DMS53 (cell line): ENCODE data around the gene KCNA4.
"Not testable (repeated sequence)": the region's sequence is repeated elsewhere in the genome, so short reads cannot be mapped to it uniquely, and the experiment has no call there.

Source experiments
- DNase-seq: peaks from one replicate; lab custom pipeline; 2025; lab: John Stamatoyannopoulos, UW

KCNA4 gene

GRCh38 chr11:30016588-30017363 lies at the start of gene KCNA4:
TSS of gene KCNA4 (minus strand) at chr11:30017030. CDS start at chr11:30012678, 4,352 bp downstream.
- peak; percentile 81 for DNase-seq

GRCh38 chr11:30062103-30062502 lies 45.3 kb upstream of the KCNA4 start:
- DNase-seq: peak; percentile 2

GRCh38 chr11:30059172-30059815 lies 42.5 kb upstream of the KCNA4 start:
- no peak for DNase-seq

GRCh38 chr11:30049214-30049613 lies 32.4 kb upstream of the KCNA4 start:
- peak; percentile 4 for DNase-seq

- DNase-seq: no peak
Measured at GRCh38 chr11:30046578-30046945, 29.7 kb upstream of the KCNA4 start.

GRCh38 chr11:30045921-30046577 lies 29.2 kb upstream of the KCNA4 start:
- DNase-seq: no peak

- no peak for DNase-seq
Measured at GRCh38 chr11:30045144-30045543, 28.3 kb upstream of the KCNA4 start.

- DNase-seq: no peak
Measured at GRCh38 chr11:30041171-30041570, 24.3 kb upstream of the KCNA4 start.

- DNase-seq: not testable (repeated sequence)
Measured at GRCh38 chr11:30034746-30035145, 17.9 kb upstream of the KCNA4 start.

- not testable (repeated sequence) for DNase-seq
Measured at GRCh38 chr11:30034166-30034565, 17.3 kb upstream of the KCNA4 start.

- DNase-seq: no peak
Measured at GRCh38 chr11:30025396-30026139, 8.7 kb upstream of the KCNA4 start.

- no peak for DNase-seq
Measured at GRCh38 chr11:30023074-30023473, 6.2 kb upstream of the KCNA4 start.

GRCh38 chr11:30019481-30019880 lies 2.7 kb upstream of the KCNA4 start:
- no peak for DNase-seq

GRCh38 chr11:30018495-30018894 lies 1.7 kb upstream of the KCNA4 start:
- DNase-seq: no peak

- no peak for DNase-seq
Measured at GRCh38 chr11:30017445-30017895, 640 bp upstream of the KCNA4 start.

- no peak for DNase-seq
Measured at GRCh38 chr11:30015725-30016412, 961 bp downstream of the KCNA4 start.

GRCh38 chr11:30012346-30012745 lies 4.5 kb downstream of the KCNA4 start:
- DNase-seq: no peak

GRCh38 chr11:30009060-30009459 lies 7.8 kb downstream of the KCNA4 start:
- DNase-seq: no peak

- DNase-seq: no peak
Measured at GRCh38 chr11:30006876-30007275, 10.0 kb downstream of the KCNA4 start.

- DNase-seq: no peak
Measured at GRCh38 chr11:30002157-30002785, 14.6 kb downstream of the KCNA4 start.
